MCF 10A (cell line): ENCODE data around the gene CCDC178. TPM values are rescaled to one million over a fixed set of nuclear protein-coding genes. Genes with fewer than 3 reads are reported as not detected.
A peak's percentile ranks its signal among the peaks of the same experiment; 100 is the strongest.
"Not testable (repeated sequence)": the region's sequence is repeated elsewhere in the genome, so short reads cannot be mapped to it uniquely, and the experiment has no call there.

ENCODE experiments used
- BruUV-seq: library from RNA; stranded (reverse); fragments of 400-500 nt; replicated peaks from 2 replicates; lab custom pipeline; 2021; lab: Mats Ljungman, UMichigan
- CTCF ChIA-PET: fragments of 300-600 bp; sonication (Branson Sonifier 250); formaldehyde crosslinking; extraction: SDS; loops from one replicate; lab custom pipeline; 2021; ENCODE audit warnings: antibody characterized with exemption, inconsistent platforms; lab: Yijun Ruan, JAX
- POLR2A ChIA-PET: fragments of 300-600, 350-650 bp; sonication (Branson Sonifier 250); formaldehyde crosslinking; extraction: SDS; loops from one replicate; lab custom pipeline; 2020; ENCODE audit warnings: antibody characterized with exemption, inconsistent platforms; lab: Yijun Ruan, JAX
- DNase-seq: peaks from one replicate; pipeline ENCODE4 v3.0.0-alpha.2; 2018; ENCODE audit not compliant: unreplicated experiment
- H3K27ac Mint-ChIP-seq: one replicate; pipeline ENCODE4 v1.8.0; 2022; ENCODE audit warnings: mild to moderate bottlenecking, low read depth, mixed read lengths; ENCODE audit not compliant: unreplicated experiment
- H3K27me3 Mint-ChIP-seq: one replicate; pipeline ENCODE4 v1.8.0; 2022; ENCODE audit warnings: mixed read lengths; ENCODE audit not compliant: insufficient read depth, unreplicated experiment
- H3K36me3 Mint-ChIP-seq: one replicate; pipeline ENCODE4 v1.8.0; 2022; ENCODE audit warnings: mild to moderate bottlenecking, moderate library complexity, mixed read lengths; ENCODE audit not compliant: insufficient read depth, unreplicated experiment
- H3K4me1 Mint-ChIP-seq: one replicate; pipeline ENCODE4 v1.8.0; 2022; ENCODE audit warnings: mixed read lengths; ENCODE audit not compliant: insufficient read depth, unreplicated experiment
- H3K4me3 Mint-ChIP-seq: one replicate; pipeline ENCODE4 v1.8.0; 2022; ENCODE audit warnings: mild to moderate bottlenecking, moderate library complexity, mixed read lengths; ENCODE audit not compliant: unreplicated experiment
- H3K9me3 Mint-ChIP-seq: one replicate; pipeline ENCODE4 v1.8.0; 2022; ENCODE audit warnings: mixed read lengths; ENCODE audit not compliant: unreplicated experiment
- intact Hi-C: fragments of 100-400 bp; cut with micrococcal nuclease; formaldehyde crosslinking; loops from 2 replicates; pipeline ENCODE4 v1.14.1; 2022
- total RNA-seq: library from RNA; stranded (reverse); gene quantifications from 2 replicates; pipeline ENCODE4 v1.2.3, GENCODE V29; 2022
- TF ChIP-seq, protein P1 (sequence below): fragments of 200-600 bp; IDR thresholded peaks from one replicate; pipeline ENCODE4 v1.8.0; 2022; ENCODE audit warnings: antibody characterized with exemption, mild to moderate bottlenecking; ENCODE audit not compliant: unreplicated experiment

Gene CCDC178
- total RNA-seq, 1 experiment from 2014 or later = 0.19 TPM

DNA sequence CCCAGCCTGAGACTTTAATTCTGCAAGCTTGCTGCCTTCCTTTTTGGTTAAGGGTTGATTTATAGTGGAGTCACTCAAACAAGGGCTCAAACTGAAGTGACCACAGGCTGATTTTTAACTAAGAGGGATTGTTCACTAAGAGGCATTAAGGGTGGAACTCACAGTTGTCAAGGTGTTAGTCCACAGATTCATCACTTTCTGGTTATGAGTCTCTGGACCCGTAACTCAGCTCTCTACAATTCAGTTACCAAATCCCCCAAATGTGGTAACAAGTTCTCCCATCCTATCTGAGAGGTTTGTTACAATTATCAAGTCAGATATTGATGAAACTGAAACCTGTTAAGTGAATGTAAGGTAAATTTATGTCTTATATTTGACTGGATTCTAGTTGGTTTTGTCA, 481.8 kb downstream of the CCDC178 start:
- intact Hi-C loops = no loop called here
- POLR2A ChIA-PET = no interaction called here
- Mint-ChIP-seq H3K4me3 (no peak overlapping the region), H3K27ac (no peak overlapping the region), H3K4me1 (no peaks in the 10 kb centered on the region), H3K36me3 (no peaks in the 10 kb centered on the region), H3K27me3 (peaks cover 83% of the 10 kb centered on the region), H3K9me3 (no peaks in the 10 kb centered on the region)
- no TSS peak for BruUV-seq
- CTCF ChIA-PET = no interaction called here
- DNase-seq = no peak
- TF ChIP-seq, protein P1, sequence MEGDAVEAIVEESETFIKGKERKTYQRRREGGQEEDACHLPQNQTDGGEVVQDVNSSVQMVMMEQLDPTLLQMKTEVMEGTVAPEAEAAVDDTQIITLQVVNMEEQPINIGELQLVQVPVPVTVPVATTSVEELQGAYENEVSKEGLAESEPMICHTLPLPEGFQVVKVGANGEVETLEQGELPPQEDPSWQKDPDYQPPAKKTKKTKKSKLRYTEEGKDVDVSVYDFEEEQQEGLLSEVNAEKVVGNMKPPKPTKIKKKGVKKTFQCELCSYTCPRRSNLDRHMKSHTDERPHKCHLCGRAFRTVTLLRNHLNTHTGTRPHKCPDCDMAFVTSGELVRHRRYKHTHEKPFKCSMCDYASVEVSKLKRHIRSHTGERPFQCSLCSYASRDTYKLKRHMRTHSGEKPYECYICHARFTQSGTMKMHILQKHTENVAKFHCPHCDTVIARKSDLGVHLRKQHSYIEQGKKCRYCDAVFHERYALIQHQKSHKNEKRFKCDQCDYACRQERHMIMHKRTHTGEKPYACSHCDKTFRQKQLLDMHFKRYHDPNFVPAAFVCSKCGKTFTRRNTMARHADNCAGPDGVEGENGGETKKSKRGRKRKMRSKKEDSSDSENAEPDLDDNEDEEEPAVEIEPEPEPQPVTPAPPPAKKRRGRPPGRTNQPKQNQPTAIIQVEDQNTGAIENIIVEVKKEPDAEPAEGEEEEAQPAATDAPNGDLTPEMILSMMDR = no peak

DNA sequence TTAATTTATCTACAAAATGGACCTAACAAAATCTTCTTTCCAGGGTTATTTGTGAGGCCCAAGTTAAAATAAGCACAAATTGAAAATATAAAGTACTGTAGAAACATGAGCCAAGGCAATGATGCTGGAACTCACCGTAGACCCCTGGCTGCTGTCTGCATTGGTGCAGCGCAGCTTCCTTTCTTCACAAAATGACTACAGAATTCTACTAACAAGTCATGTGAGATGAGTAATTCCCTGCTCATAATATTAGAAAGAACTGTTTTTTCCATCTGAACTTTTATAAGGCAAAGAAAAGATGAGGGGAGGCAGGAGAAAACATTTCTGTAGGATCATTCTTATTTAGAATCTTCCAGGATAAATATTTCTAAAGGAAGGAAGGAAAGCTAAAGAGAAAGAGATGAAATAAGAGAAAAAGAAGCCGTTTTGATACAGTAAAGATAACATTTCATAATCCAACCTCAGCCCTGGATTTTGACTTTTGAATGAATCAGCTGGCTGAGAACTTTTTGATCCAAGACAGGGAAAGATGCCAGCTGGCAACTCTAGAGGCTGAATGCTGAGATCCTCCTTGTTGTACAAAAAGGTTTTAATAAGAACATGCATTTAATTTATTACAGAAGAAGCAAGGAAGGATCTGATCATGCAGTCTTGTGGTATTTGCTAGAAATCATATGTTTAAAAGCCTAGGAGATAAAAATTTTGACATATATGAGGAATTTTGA, 483.8 kb downstream of the CCDC178 start:
- POLR2A ChIA-PET = no interaction called here
- Mint-ChIP-seq H3K4me1 (no peaks in the 10 kb centered on the region), H3K36me3 (no peaks in the 10 kb centered on the region), H3K9me3 (no peaks in the 10 kb centered on the region), H3K4me3 (no peak overlapping the region), H3K27ac (no peak overlapping the region), H3K27me3 (peaks cover 76% of the 10 kb centered on the region)
- DNase-seq = peak; percentile 43
- TF ChIP-seq, protein P1 = peak; percentile 25
- BruUV-seq = no TSS peak
- CTCF ChIA-PET = interaction anchor here (0.6 kb wide), 2 partner anchors 12 to 206 kb away, joined by 3 to 4 read pairs; no protein-coding TSS in a partner anchor
- intact Hi-C loops = no loop called here

DNA sequence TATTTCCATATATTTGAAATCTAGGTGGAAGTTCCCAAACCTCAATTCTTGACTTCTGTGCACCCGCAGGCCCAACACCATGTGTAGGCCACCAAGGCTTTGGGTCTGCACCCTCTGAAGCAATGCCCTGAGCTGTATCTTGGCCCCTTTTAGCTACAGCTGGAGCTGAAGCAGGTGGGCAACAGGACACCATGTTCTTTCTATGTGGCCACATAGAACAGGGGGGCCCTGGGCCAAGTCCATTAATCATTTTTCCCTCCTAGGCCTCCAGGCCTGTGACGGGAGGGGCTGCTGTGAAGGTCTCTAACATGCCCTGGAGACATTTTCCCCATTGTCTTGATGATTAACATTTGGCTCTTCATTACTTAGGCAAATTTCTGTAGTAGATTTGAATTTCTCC, 488.2 kb downstream of the CCDC178 start:
- BruUV-seq, H3K9me3 Mint-ChIP-seq, CTCF ChIA-PET, intact Hi-C loops, POLR2A ChIA-PET, H3K4me3 Mint-ChIP-seq, H3K27ac Mint-ChIP-seq, H3K4me1 Mint-ChIP-seq, DNase-seq, H3K36me3 Mint-ChIP-seq: not testable (repeated sequence)
- H3K27me3 Mint-ChIP-seq = peaks cover 71% of the 10 kb centered on the region

DNA sequence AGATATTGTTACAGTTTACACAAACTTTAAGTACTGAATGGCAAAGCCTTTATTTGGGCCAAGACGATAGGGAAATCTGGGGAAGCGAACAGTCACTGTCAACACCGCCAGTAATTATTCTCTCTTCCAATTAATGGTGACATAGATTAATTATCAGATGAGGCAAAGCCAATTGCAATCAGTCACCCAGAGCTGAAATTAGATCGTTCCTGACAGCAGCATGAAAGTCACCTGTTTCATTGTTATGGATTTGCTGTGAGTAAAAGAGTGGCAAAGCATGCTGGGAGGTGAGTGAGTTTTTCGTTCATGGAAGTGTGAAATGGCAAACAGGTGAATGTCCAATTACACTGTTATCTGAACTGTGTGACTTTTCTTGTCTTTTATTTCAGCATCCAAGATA, 502.9 kb downstream of the CCDC178 start:
- ChIA-PET POLR2A (interaction anchor here (1.2 kb wide), 1 partner anchor 246 kb away, joined by 3 read pairs; no protein-coding TSS in a partner anchor), CTCF (no interaction called here)
- Mint-ChIP-seq H3K4me3 (no peak overlapping the region), H3K27ac (no peak overlapping the region), H3K27me3 (peaks cover 60% of the 10 kb centered on the region), H3K4me1 (peaks cover 5% of the 10 kb centered on the region), H3K36me3 (no peaks in the 10 kb centered on the region), H3K9me3 (no peaks in the 10 kb centered on the region)
- DNase-seq = no peak
- intact Hi-C loops = no loop called here
- no TSS peak for BruUV-seq
- TF ChIP-seq, protein P1 = no peak
